Dedifferentiated amniotic fluid mesenchymal stem cell (primary cell): ENCODE results near the gene PPM1B.
"Not testable (repeated sequence)": the region's sequence is repeated elsewhere in the genome, so short reads cannot be mapped to it uniquely, and the experiment has no call there.

Experiments
- DNase-seq: peaks from one replicate; pipeline ENCODE4 v3.0.0-alpha.2; 2016; ENCODE audit errors: extremely low spot score

The PPM1B gene

GRCh38 chr2:44168681-44169154 lies at the start of gene PPM1B:
TSS of gene PPM1B (plus strand) at chr2:44168875. CDS start at chr2:44201200, 32,325 bp downstream.
- no peak for DNase-seq

GRCh38 chr2:44119878-44120277 lies 48.8 kb upstream of the PPM1B start:
- no peak for DNase-seq

GRCh38 chr2:44120428-44120827 lies 48.2 kb upstream of the PPM1B start:
- DNase-seq = peak; percentile 85

GRCh38 chr2:44121899-44122298 lies 46.8 kb upstream of the PPM1B start:
- no peak for DNase-seq

- no peak for DNase-seq
These were observed 44.2 kb upstream of the PPM1B start for GRCh38 chr2:44124500-44124899.

GRCh38 chr2:44126106-44126797 lies 42.4 kb upstream of the PPM1B start:
- no peak for DNase-seq

- peak; percentile 57 for DNase-seq
These were observed 38.2 kb upstream of the PPM1B start for GRCh38 chr2:44130441-44130840.

GRCh38 chr2:44131177-44131576 lies 37.5 kb upstream of the PPM1B start:
- no peak for DNase-seq

GRCh38 chr2:44133602-44134001 lies 35.1 kb upstream of the PPM1B start:
- DNase-seq = not testable (repeated sequence)

- no peak for DNase-seq
These were observed 33.8 kb upstream of the PPM1B start for GRCh38 chr2:44134848-44135247.

GRCh38 chr2:44135296-44135695 lies 33.4 kb upstream of the PPM1B start:
- DNase-seq = no peak

- DNase-seq = peak; percentile 50
These were observed 32.9 kb upstream of the PPM1B start for GRCh38 chr2:44135771-44136170.

- DNase-seq = peak; percentile 55
These were observed 32.4 kb upstream of the PPM1B start for GRCh38 chr2:44136252-44136651.

GRCh38 chr2:44137048-44137447 lies 31.6 kb upstream of the PPM1B start:
- DNase-seq = no peak

GRCh38 chr2:44137872-44138551 lies 30.7 kb upstream of the PPM1B start:
- no peak for DNase-seq

GRCh38 chr2:44139741-44140140 lies 28.9 kb upstream of the PPM1B start:
- DNase-seq = no peak

GRCh38 chr2:44142306-44142705 lies 26.4 kb upstream of the PPM1B start:
- DNase-seq = no peak

GRCh38 chr2:44143701-44144100 lies 25.0 kb upstream of the PPM1B start:
- no peak for DNase-seq

GRCh38 chr2:44148999-44149398 lies 19.7 kb upstream of the PPM1B start:
- DNase-seq = no peak

- DNase-seq = no peak
These were observed 18.2 kb upstream of the PPM1B start for GRCh38 chr2:44150473-44150872.

GRCh38 chr2:44152865-44153669 lies 15.6 kb upstream of the PPM1B start:
- DNase-seq = no peak

- peak; percentile 48 for DNase-seq
These were observed 12.8 kb upstream of the PPM1B start for GRCh38 chr2:44155666-44156446.
